IMR-90 (cell line): ENCODE measurements around the gene MOCS1.

Experiments used
- BHLHE40 ChIP-seq: fragments of 150-350 bp; IDR thresholded peaks from 2 replicates; pipeline ENCODE4 v1.6.1; 2016; ENCODE audit warnings: mild to moderate bottlenecking, low read depth, low read length
- MXI1 ChIP-seq: IDR thresholded peaks from 2 replicates; pipeline ENCODE4 v1.6.1; 2012; ENCODE audit warnings: low read depth, mild to moderate bottlenecking, low read length, moderate library complexity, borderline replicate concordance
- NFE2L2 ChIP-seq: fragments of 150-350 bp; IDR thresholded peaks from 2 replicates; pipeline ENCODE4 v1.6.1; 2016; ENCODE audit warnings: low read depth, mild to moderate bottlenecking, low read length
- POLR2A ChIP-seq: IDR thresholded peaks from 2 replicates; pipeline ENCODE4 v1.6.1; 2012; ENCODE audit warnings: mild to moderate bottlenecking, low read depth, low read length
- TF ChIP-seq, protein P1 (sequence below): conservative IDR thresholded peaks from 2 replicates; pipeline ENCODE4 v1.5.1; 2012; ENCODE audit warnings: mild to moderate bottlenecking, low read depth, low read length, improper control_type of control experiment
- TF ChIP-seq, protein P2 (sequence below): fragments of 150-350 bp; IDR thresholded peaks from 2 replicates; pipeline ENCODE4 v1.6.1; 2017; ENCODE audit warnings: mild to moderate bottlenecking, antibody characterized with exemption, low read length, low read depth

DNA sequence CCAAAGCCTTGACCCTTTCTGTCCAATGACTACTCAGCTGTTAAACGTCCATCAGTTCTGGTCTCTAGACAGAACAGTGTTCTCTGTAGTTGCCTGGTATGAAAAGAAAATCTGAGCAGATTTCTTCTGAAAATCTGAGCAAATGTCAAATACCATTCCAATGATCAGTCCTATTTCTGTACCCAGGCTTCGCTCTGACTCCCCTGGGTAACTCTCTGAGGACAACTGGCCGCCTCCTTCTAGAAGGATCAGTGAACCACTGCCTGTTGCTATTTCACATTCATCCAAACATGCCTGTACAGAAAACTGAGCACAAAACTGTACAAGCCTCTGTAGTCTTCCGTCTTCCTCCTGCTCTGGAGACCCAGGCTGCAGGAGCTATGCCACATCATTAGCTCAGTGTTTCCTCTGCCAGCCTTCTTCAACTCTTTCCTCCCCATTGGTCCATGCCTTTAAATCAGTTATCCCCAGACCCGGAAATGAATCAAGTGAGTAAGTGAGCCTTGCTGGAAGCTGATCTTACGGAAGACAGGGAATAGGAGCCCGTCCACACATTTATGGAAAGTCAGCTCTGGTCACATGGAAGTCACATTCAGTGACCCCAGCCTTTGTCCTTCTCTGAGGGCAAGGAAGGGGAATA, 78.8 kb downstream of the MOCS1 start:
- TF ChIP-seq NFE2L2: no peak
- no peak for TF ChIP-seq POLR2A
- TF ChIP-seq BHLHE40: no peak
- TF ChIP-seq, protein P1, sequence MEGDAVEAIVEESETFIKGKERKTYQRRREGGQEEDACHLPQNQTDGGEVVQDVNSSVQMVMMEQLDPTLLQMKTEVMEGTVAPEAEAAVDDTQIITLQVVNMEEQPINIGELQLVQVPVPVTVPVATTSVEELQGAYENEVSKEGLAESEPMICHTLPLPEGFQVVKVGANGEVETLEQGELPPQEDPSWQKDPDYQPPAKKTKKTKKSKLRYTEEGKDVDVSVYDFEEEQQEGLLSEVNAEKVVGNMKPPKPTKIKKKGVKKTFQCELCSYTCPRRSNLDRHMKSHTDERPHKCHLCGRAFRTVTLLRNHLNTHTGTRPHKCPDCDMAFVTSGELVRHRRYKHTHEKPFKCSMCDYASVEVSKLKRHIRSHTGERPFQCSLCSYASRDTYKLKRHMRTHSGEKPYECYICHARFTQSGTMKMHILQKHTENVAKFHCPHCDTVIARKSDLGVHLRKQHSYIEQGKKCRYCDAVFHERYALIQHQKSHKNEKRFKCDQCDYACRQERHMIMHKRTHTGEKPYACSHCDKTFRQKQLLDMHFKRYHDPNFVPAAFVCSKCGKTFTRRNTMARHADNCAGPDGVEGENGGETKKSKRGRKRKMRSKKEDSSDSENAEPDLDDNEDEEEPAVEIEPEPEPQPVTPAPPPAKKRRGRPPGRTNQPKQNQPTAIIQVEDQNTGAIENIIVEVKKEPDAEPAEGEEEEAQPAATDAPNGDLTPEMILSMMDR: no peak
- no peak for TF ChIP-seq MXI1
- TF ChIP-seq, protein P2, sequence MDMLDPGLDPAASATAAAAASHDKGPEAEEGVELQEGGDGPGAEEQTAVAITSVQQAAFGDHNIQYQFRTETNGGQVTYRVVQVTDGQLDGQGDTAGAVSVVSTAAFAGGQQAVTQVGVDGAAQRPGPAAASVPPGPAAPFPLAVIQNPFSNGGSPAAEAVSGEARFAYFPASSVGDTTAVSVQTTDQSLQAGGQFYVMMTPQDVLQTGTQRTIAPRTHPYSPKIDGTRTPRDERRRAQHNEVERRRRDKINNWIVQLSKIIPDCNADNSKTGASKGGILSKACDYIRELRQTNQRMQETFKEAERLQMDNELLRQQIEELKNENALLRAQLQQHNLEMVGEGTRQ: no peak
